Limb (tissue), 2 donors: Measurements from ENCODE around the gene TTLL9.

Source experiments
- DNase-seq, 2 donors: peaks; one replicate each; pipeline ENCODE4 v3.0.0-alpha.2; 2016; ENCODE audit errors: extremely low spot score in 2 of 2

The TTLL9 gene

DNA sequence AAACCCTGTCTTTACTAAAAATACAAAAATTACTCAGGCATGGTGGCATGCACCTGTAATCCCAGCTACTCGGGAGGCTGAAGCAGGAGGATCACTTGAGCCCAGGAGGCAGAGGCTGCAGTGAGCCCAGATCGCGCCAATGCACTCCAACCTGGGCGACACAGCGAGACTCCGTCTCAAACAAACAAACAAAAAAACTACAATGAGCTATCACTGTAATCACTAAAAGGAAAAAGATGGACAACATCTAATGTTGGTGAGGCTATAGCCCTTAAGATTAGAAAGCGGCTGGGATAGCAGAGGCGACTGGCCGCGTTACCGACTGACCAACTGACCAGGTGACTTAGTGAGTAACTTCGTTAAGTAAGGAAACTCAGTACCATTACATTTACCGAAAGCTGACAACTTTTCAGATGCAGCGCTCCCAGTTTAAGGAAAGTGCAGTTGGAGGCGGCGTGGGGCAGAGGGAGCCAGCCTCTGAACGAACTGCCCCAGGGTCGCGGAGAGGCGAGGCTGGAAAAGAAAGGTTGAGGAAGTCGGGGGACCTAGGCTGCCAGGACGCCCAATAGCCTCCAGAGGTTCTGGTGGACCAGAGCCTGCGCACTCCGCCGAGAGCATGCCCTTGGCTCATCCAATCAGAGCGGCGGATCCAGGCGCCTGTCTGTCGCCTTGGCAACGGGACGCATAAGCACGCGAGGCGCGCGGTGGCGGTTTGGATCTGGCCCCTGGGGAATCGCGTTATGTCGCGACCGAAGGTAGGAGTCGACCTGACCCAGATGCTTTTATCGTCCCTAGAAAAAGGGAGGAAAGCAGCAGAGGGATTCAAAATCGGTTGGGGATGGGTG, 8.9 kb downstream of the TTLL9 start:
- DNase-seq = peak; percentile 88 to 94

DNA sequence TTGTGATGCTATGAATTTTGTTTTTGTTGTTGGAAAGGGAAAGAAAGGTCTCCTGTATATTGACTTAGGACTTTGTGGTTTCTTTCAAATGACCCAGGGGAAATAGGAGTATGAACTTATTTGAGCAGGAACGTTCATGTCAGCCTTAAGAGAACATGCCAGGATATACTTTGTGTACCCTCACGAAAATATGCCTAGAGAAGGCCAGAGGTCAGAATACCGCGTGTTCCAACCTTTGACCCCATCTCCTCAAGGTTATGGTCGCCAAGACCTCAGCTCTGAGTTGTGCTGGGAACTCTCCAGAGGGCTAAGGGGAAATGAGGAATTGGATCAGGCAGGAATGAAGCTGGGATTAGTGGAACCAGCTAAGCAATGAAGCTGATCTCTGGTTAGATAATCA, 11.5 kb downstream of the TTLL9 start:
- no peak for DNase-seq

DNA sequence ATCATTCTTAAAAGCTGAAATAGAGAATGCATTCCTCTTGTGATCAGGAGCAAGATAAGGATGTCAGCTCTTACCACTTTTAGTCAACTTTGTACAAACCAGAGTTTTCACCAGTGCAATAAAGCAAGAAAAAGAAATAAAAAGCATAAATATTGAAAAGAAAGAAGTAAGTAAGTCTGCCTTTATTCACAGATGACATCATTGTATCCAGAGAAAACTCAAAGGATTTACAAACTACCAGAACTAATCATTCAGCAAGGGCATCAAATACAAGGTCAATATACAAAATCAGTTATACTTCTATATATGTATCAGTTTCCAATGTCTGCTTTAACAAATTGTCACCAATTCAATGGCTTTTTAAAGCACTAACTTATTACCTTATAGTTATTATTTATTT, 13.4 kb downstream of the TTLL9 start:
- DNase-seq = no peak

DNA sequence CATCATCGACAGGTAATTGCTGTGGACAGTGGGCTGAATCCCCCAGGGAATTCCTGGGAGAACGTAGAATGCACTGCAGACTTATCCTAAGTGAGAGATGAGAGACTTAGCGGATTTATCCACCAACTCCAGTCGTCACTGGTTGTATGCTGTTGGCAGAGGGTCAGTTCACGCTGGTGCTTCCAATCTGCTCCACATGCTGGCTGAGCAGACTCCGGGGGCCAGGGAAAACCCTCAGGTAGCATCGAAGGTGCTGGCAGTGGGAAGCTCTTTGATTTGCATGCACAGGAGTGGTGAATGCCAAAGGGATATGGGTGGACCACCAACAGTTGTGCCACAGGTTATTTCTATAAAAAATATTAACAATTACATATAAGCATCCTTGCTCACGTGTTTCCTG, 20.2 kb downstream of the TTLL9 start:
- DNase-seq = no peak

DNA sequence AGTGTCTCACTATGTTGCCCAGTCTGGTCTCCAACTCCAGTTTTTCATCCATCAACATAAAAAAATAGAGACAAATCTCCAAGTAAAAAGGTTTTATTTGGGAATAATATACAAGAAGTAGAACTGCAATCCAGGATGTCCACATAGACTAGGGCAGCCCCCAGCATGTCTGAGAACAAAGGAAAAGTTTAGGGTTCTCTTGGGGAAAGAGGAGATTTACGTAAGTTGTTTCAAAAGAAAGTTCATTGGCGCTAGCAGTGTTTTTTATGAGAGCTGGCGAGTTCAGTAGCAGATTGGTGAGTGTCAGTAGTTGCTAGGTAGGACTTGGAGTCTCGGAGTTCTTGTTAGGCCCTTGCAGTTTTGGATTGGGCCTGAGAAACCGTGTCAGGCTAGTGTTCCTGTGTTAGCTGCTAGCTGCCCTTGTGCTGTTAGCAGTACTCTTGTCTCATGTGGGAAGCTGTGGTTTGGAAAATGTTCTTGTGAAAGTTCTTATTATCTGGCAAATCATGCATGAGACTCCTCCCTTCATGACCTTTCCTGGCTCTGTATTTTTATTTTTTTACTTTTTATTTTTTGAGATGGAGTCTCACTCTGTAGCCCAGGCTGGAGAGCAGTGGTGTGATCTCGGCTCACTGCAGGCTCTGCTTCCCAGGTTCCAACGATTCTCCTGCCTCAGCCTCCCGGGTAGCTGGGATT, 24.7 kb downstream of the TTLL9 start:
- DNase-seq = no peak

DNA sequence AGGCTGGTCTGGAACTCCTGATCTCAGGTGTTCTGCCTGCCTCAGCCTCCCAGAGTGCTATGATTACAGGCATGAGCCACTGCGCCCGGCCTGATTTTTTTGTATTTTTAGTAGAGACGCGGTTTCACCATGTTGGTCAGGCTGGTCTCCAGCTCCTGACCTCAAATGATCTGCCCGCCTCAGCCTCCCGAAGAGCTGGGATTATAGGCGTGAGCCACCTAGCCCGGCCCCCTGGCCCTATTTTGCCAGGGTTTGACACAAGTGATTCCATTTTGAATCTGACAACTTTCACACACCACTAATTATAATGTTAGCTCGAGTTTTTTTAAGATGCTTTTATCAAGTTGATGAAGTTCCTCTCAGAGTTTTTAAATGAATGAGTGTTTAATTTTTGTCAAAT, 25.6 kb downstream of the TTLL9 start:
- no peak for DNase-seq

DNA sequence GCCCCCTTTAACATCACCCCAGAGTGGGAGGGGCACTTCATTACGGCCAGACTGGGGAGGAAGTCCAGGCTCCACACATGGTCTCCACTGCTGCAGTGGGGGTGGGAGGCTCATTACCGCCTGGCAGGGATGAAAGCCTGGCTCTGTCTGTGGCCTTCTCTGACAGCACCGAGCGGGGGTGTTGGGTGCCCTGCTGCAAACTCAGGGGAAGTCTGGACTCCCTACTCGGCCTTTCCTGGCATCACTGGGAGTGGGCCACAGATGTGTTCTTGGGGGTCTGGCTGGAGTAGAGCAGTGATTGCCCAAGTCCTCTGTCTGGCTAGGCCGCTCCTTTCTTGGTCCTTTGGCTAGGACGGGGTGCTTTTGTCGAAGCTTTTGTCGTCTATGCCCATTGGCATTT, 27.1 kb downstream of the TTLL9 start:
- no peak for DNase-seq

DNA sequence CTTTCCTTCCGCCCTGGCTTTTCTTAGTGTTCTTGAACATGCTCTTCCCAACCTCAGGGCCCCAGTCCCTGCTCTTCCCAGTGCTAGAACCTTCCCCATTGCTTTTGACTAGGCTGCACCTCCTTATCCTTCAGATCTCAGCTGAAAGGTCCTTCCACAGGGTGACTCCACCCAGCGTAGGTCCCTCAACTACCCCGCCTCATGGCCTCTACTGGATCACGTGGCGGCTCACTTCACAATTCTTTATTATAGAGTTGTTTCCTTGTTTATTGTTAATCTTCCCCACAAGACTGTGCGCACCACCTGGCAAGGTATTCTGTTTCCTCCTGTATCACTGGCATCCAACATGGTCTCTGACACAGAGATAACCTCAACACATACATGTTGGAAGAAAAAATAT, 31.2 kb downstream of the TTLL9 start:
- no peak for DNase-seq

DNA sequence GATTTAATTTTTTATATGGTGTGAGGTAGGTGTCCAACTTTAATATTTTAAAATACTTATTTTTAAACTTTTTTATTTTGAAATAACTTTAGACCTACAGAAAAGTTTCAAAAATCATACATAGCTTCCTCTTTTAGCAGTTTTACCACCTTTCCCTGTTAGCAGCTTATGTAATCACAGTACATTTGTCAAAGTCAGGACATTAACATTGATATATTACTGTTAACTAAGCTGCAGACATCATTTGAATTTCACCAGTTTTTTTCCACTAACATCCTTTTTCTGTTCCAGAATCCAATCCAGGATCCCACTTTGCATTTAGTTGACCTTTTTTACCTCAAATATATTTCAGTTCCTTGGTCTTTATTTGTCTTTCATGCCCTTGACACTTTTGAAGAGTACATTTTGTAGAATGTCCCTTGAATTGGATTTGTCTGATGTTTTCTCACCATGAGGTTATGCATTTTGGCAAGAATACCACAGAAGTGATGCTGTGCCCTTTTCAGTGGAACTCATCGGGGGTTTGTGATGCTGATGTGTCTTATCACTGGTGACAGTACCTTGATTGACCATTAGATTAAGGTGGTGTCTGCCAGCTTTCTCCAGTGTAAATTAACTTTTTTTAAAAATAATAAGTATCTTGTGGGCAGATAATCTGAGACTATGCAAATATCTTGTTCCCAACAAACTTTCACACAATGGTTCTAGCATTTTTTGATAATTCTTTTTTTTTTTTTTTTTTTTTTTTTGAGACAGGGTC, 33.4 kb downstream of the TTLL9 start:
- DNase-seq = no peak

DNA sequence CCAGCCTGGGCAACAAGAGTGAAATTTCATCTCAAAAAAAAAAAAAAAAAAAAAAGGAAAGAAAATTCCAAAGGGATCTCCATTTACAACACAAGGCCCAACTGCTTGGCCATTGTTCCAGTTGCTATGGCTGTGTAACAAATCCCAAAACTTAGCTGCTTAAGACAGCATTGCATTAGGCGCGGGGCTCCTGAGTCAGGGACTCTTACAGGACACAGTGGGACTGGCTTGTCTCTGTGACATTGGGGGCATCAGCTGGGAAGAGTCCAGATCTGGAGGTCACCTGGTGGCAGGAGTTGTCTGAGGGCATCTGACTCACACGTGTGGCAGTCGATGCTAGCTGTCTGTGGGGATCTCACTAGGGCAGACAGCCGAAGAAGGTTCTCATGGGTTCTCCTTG, 35.6 kb downstream of the TTLL9 start:
- no peak for DNase-seq

DNA sequence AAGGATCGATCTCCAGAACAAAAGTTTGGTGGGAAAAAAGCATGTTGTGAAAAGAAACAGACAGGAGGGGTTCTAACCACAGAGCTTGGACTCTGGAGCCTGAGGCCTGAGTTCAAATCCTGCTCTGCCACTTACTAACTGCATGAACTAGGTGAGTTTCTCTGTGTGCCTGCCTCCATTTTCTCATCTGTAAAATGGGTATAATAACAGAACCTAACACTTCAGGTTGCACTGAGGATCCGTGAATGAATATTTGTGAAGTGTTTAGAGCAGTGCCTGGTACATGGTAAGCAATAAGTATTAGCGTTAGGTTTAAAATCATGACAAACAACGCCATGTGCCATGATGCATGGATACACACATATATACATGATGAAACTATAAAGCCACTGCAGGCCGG, 36.6 kb downstream of the TTLL9 start:
- DNase-seq = no peak

DNA sequence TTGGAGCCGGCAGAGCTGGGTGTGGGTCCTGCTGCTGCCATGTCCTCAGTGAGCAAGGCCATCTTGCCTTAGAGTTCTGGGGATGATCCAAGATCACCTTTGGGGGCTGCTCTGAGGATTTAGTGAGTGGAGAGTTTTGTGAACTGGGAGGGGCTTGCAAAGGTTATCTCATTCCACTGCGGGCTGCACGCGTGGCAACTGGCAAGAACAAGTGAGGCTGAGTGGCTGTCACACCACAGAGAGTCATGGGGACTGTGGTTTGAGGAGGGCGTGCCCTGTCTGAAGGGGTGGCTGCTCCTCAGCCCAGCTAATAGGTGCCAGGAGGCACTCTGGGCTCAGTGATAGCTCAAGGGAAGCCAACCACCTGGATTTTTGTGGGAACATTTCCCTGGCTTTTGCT, 37.6 kb downstream of the TTLL9 start:
- no peak for DNase-seq

DNA sequence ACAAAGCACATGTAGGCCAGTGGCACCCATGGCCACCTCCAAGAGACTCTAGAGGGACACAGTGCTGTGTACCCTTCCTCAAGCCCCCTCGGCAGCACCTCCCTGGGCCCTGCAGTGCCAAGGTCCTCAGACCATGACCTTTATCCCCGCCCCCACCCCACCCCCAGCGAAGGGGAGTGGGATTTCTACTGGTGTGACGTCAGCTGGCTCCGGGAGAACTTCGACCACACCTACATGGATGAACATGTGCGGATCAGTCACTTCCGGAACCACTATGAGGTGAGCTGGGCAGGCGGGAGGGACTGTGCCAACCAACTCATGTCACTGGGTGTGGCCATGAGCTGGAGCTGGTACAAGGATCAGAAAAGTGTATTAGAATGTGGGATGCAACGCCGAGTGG, 38.0 kb downstream of the TTLL9 start:
- DNase-seq = no peak

DNA sequence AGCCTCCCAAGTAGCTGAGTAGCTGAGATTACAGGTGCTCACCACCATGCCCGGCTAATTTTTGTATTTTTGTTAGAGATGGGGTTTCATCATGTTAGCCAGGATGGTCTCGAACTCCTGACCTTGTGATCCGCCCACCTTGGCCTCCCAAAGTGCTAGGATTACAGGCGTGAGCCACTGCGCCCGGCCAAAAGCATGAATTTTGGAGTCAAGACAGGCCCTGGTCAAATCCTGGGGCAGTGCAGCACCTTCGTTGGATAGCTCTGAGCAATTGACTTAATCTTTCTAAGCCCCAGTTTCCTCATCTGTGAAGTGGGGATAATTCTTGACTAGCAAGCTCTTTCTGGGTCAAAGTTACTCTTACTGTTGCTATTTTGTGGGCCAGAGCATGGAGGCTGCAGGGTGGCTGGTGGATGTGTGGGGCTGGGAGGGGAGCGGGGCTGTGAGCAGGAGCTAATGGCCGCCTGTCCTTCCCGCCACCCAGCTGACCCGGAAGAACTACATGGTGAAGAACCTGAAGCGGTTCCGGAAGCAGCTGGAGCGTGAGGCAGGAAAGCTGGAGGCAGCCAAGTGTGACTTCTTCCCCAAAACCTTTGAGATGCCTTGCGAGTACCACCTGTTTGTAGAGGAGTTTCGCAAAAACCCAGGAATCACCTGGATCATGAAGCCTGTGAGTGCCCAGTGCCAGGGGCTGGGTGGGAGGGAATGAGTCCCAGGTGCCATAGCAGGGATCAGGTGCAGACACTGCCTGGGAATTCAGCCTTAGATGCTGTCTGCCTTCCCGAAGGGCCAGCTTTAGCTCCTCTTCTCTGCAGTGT, 39.0 kb downstream of the TTLL9 start:
- DNase-seq = no peak

DNA sequence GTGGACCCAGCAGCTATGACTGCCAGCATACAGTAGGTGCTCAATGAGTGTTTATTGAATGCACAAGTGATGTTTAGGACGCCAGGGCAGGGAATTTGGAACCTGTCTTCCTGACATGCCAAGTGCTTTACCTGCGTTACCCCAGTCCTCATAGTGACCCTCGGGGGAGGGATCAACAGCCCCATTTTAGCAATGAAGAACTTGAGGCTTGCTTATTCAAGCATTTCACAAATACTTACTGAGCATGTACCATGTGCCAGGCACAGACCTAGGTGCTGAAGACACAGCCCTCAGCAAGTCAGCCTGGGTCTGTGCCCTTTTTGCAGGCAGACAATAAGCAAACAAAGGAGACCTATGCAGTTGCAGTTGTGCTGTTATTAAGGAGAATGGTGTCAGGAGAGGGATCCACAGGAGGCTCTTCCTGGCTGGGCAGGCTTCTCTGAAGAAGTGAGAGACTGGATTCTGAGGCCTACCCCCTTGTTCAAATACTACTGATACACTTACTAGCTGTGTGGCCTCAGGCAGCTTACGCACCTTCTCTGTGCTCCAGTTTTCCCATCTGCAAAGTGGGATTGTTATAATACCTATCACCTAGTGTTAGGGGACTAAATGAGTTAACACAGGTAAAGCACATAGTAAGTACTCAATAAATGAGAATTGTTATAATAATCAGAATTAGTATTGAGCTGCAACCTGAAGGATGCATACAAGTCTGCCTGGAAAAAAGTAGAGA, 39.8 kb downstream of the TTLL9 start:
- DNase-seq = no peak

DNA sequence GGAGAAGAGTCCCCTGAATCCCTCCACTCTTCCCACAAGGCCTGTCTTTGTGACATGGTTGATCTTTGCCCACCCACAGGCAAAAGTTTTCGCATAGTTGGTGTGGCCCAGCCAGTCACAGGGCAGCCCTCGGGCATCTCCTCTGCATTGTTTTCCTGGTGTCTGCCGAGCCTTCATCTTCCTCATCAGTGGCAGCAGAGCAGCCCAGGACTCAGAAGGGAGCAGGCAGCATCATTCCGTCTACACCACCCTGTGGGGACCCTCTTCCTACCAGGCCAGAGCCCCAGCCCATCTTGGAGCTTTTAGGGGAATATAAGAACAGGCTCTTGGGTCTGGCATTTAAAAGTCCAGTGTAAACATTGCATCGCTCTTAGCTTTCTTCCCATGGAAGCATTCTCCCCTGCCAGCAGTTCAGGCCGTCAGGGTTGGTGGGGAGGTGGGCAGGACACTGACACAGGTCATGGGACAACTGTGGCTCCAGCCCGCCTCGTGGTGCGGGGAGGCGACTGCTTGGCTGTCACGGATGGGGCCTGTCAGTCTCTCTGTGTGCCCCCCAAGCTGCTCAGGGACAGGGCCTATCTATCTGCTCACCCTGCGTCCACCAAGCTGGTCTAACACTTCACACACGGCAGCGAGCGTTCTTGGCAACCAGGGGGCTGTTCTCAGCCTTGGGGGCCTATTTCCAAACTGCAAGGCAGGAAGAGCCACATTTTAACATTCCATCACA, 43.2 kb downstream of the TTLL9 start:
- DNase-seq = no peak

DNA sequence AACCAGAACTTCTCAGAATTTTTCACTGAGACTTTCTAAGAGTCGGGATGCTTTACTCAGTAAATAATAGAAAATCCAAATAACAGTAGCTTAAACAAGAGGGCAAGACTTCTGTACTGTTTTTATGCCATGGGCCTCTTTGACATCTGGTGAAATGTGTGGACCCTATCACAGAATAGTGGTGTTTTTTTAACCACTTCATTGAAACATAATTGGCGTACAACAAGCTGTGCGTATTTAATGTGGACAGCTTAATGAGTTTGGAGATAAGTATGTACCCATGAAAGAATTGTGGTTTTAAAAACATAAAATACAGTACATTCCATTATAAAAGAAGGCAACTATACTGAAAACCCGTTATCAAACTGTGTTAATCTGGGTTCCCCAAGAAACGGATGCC, 43.7 kb downstream of the TTLL9 start:
- DNase-seq = no peak

DNA sequence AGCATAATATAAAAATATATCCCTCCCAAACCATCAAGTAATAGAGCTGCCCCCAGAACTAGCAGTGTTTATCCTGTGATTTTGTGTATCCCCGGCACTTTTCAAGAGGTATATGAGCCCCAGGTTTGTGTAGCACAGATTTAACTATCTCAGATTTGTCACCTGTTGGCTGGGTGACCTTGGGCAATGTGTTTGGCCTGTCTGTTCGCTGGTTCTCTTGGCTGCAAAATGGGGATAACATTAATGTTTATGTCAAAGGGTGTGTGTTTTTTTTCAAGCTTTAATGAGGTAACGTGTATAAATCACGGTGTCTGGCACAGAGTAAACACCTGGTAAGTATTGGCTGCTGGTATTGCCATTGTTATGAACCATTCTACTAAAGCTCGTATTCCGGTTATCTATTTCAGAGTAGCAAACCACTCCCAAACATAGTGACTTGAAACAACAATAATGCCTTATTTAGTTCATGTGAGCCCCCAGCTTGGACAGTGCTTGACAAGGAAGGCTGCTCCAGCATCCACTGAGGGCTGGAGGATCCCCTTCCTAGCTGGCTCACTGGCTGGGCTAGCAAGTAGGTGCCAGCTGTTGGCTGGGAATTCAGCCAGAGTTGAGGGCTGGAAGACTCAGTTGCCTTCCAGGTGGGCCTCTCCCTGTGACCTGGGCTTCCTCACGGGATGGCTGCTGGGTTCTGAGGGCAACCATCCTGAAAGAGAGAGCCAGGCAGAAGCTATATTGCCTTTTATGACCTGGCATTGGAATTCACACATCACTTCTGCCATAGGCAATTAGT, 45.3 kb downstream of the TTLL9 start:
- no peak for DNase-seq

DNA sequence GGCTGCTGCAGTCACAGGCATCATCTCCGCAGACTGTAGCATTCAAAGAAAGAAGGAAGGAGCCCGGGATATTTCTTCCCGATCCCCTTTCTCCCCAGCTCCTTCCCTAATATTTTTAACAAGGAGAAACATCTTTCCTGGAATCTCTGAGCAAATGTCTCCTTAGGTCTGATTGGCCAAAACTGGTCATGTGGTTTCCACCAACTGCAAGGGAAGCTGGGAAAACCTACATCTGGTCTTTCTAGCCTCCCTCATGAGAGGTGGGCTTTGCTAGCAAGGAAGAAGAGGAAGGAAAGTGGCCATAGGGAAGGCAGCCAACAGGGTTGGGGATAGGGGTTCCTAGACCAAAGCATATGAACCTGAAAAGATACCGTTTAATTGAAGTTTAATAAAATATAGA, 46.3 kb downstream of the TTLL9 start:
- no peak for DNase-seq
